Measurements from ENCODE around the gene IRGM.
A peak's percentile ranks its signal among the peaks of the same experiment; 100 is the strongest.
"Not testable (repeated sequence)": the region's sequence is repeated elsewhere in the genome, so short reads cannot be mapped to it uniquely, and the experiment has no call there.

The IRGM gene

DNA sequence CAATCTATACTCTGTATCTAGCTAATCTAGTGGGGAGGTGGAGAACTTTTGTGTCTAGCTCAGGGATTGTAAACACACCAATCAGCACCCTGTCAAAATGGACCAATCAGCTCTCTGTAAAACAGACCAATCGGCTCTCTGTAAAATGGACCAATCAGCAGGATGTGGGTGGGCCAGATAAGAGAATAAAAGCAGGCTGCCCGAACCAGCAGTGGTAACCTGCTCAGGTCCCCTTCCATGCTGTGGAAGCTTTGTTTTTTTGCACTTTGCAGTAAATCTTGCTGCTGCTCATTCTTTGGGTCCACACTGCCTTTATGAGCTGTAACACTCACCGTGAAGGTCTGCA, at the start of gene IRGM:
TSS of gene IRGM (plus strand) at position 214 of the 346 bp plus-strand sequence. CDS start 1,603 bp downstream, outside the sequence.
- DNase-seq, result not testable (repeated sequence)

GRCh38 chr5:150797384-150797783, 48.9 kb upstream of the IRGM start:
- no peak for DNase-seq

GRCh38 chr5:150801117-150801927, 45.0 kb upstream of the IRGM start:
- DNase-seq, result peak; percentile 49

DNA sequence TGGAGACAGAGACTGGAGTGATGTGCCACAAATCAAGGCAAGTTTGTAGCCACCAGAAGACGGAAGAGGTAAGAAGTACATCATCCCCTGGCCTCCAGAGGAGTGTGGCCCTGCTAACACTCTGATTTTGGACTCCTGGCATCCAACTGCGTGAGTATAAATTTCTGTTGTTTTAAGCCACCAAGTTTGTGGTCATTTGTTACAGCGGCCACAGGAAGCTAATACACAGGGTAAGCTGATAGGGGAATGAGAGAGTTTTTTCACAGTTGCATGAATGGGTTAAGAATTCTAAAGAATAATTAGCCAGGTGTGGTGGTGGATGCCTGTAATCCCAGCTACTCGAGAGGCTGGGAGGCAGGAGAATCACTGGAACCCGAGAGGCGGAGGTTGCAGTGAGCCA, 41.9 kb upstream of the IRGM start:
- no peak for DNase-seq

GRCh38 chr5:150809363-150809762, 37.0 kb upstream of the IRGM start:
- DNase-seq, result no peak

GRCh38 chr5:150815010-150815409, 31.3 kb upstream of the IRGM start:
- no peak for DNase-seq

- no peak for DNase-seq
Observed at GRCh38 chr5:150816946-150817345, 29.4 kb upstream of the IRGM start.

GRCh38 chr5:150829744-150830143, 16.6 kb upstream of the IRGM start:
- no peak for DNase-seq

GRCh38 chr5:150831821-150832220, 14.5 kb upstream of the IRGM start:
- not testable (repeated sequence) for DNase-seq

DNA sequence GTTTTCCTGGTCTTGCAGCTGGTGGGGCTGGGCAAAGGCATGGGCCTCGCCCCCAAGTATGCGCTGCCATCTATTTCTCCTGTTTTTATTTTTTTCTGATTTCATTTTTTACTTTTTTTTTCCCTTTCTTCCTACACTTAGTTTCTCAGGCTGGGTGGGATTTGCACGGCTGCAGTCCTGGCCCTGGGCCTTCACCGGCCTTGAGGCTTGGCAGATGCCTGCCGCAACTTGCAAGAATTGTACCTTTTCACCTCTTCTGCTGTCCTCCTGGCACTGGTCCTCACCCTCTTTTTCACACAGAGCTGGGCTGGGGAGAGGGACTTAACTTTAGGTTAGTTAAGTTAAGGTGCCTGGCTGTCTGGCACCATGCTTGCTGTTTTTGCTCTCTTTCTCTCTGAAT, 10.3 kb upstream of the IRGM start:
- no peak for DNase-seq

DNA sequence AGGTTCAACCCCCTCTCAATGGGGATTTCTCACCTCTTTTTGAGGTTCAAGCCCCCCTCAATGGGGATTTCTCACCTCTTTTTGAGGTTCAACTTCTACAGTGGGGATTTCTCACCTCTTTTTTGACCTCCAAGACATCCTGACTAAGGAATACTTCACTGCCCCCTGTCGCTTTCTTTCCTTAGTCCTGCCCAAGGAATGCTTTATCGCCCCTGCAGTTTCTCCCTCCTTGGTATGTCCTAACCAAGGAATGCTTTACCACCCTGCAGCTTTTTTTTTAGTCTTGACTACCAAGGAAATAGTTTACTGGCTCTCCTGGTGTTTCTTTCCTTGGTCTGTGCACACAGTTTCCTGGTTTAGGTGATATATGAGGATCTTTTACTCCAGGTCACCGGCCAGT, 9.6 kb upstream of the IRGM start:
- no peak for DNase-seq

DNA sequence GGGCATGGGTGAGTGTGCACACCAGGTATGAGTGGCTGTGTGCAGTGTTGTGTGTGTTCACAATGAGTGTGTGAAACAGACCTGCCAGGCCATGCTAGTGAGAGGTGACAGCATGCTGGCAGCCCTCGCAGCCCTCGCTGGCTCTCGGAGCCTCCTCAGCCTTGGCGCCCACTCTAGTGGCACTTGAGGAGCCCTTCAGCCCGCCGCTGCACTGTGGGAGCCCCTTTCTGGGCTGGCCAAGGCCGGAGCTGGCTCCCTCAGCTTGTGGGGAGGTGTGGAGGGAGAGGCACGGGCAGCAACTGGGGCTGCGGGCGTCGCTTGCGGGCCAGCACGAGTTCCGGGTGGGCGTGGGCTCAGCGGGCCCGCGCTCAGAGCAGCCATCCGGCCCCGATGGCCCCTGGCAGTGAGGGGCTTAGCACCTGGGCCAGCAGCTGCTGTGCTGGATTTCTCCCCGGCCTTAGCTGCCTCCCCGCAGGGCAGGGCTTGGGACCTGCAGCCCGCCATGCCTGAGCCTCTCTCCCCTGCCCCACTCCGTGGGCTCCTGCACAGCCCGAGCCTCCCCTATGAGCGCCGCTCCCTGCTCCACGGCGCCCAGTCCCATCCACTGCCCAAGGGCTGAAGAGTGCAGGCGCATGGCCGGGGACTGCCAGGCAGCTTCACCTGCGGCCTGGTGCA, 999 bp upstream of the IRGM start:
- DNase-seq, result not testable (repeated sequence)

GRCh38 chr5:150846654-150847333, 473 bp downstream of the IRGM start:
- DNase-seq, result peak; percentile 93

- DNase-seq, result no peak
Observed at GRCh38 chr5:150847334-150847695, 994 bp downstream of the IRGM start.

DNA sequence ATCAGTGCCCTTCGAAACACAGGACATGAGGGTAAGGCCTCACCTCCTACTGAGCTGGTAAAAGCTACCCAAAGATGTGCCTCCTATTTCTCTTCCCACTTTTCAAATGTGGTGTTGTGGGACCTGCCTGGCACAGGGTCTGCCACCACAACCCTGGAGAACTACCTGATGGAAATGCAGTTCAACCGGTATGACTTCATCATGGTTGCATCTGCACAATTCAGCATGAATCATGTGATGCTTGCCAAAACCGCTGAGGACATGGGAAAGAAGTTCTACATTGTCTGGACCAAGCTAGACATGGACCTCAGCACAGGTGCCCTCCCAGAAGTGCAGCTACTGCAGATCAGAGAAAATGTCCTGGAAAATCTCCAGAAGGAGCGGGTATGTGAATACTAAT, 1.9 kb downstream of the IRGM start:
- DNase-seq, result no peak

GRCh38 chr5:150851039-150851438, 4.7 kb downstream of the IRGM start:
- DNase-seq, result no peak

GRCh38 chr5:150853561-150853960, 7.2 kb downstream of the IRGM start:
- peak; percentile 66 for DNase-seq

DNA sequence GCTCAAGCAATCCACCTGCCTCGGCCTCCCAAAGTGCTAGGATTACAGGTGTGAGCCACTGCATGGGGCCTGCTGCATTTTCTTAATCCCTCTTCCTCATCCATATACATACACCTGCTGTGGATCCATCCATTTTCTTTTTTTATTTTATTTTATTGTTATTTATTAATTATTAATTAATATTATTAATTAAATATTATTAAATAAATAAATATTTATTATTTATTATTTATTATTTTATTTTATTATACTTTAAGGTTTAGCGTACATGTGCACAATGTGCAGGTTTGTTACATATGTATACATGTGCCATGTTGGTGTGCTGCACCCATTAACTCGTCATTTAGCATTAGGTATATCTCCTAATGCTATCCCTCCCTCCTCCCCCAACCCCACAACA, 10.4 kb downstream of the IRGM start:
- DNase-seq, result not testable (repeated sequence)

DNA sequence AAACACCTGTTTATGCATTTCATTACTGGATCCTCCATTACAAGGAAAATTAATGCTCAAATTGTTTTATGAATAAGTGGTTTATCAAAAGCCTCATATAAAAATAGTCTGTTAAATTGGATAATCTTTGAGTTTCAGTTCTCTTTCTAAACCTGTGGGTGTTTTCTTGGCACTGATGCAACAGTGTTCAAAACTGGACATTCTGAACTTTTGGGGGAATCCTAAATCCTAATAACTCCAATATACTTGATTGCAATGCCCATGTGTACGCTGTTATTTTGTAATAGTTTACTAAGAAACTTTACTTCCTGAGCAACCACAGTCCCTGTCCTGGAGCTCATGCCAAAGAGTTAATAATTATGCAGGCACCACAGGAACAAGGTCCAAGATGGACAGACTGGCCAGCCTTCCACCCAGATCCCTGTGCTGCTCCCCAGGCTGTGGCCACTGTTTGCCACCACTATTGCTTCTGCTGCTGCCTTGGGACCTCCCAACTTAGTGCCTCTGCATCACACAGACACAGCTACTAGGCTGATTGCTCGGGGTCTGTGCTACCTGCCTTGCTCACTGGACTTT, 14.0 kb downstream of the IRGM start:
- DNase-seq, result peak; percentile 36

GRCh38 chr5:150862070-150862469, 15.7 kb downstream of the IRGM start:
- DNase-seq, result peak; percentile 82

DNA sequence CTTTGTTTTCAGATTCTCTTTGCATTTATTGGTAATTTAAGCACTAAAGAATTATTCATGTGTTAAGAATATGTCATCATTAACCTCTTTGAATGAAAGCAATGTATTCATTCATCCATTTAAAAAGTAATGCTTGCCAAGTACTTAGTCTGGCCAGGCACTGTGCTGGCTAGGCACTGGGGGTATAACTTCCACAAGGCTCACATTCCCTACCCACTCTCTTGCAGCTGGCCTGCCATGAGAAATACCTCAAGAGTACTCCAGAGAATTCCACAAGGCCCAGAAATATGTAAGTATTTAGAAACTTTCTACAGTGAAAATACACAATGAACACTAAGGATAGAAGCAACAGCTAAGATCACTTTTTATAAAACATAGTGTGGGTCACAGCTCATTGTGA, 33.0 kb downstream of the IRGM start:
- DNase-seq, result no peak

DNA sequence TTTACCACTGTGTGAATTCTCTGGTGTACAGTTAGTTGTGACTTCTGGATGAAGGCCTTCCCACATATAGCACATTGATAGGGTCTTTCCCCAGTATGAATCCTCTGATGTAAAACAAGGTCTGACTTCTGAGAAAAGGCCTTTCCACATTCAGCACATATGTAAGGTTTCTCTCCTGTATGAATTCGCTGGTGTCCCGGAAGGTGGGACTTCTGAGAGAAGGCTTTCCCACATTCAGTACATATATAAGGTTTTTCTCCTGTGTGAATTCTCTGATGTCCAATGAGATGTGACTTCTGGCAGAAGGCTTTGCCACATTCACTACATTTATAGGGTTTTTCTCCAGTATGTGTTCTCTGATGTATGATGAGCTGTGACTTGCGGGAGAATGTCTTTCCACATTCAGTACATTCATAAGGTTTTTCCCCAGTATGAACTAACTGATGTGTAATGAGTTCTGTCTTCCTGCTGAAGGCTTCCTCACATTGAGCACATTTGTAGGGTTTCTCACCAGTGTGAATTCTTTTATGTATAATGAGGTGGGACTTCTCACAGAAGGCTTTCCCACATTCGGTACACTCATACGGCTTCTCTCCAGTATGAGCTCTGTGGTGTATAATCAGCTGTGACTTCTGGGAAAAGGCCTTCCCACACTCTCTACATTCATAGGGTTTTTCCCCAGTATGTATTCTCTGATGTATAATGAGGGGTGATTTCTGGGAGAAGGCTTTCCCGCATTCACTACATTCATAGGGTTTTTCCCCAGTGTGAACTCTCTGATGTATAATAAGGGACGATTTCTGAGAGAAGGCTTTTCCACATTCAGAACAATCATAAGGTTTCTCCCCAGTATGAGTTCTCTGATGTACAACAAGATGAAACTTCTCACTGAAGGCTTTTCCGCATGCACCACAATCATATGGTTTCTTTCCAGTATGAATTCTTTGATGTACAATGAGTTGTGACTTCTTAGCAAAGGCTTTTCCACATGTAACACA, 49.4 kb downstream of the IRGM start:
- DNase-seq, result no peak
